ENCODE data around the gene HNRNPK. TPM values are rescaled to one million over a fixed set of nuclear protein-coding genes. Genes with fewer than 3 reads are reported as not detected.
A peak's percentile ranks its signal among the peaks of the same experiment; 100 is the strongest.

Gene HNRNPK
- total and polyA plus RNA-seq, 10 of the 15 experiments (the other 5 are each of a cell fraction or from before 2014, with no cell fraction given): 235 to 970 (median 652) TPM

DNA sequence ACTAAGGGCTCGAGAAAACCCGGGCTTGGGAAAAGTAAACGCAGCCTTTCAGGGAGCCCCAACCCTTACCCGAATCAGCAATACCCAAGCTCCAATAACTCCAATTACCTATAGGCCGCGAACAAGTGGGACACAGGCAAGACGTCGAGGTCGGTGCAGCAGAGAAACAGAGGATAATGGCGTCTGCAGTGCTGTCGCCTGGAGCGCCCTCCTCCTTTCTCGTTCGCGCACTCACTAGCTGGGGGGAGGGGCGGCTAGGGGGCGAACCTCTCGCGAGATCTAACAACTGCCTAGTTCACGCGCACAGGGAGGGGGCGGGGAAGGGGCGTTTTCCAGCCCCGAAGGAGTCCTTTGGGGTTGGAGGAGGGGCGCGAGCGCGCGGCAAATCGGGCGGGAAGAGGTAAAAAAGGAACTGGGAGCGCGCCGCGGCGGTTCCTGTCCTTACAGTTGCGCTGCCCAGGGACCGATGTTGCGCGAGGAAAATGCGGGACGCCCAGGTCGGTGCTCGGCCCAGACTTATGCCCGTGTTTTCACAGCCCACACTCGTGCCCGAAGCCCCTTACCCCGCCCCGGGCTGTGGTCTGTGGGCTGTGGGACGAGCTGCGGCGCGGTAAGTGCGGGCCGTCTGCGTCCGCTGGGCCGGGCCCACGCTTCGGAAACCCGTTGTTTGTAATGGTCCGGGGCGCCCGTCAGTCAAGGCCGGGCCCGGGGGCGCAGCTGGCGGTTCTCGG, 545 bp upstream of the HNRNPK start, which contains the start of gene RMI1 (continued):
- TF ChIP-seq, protein P1, sequence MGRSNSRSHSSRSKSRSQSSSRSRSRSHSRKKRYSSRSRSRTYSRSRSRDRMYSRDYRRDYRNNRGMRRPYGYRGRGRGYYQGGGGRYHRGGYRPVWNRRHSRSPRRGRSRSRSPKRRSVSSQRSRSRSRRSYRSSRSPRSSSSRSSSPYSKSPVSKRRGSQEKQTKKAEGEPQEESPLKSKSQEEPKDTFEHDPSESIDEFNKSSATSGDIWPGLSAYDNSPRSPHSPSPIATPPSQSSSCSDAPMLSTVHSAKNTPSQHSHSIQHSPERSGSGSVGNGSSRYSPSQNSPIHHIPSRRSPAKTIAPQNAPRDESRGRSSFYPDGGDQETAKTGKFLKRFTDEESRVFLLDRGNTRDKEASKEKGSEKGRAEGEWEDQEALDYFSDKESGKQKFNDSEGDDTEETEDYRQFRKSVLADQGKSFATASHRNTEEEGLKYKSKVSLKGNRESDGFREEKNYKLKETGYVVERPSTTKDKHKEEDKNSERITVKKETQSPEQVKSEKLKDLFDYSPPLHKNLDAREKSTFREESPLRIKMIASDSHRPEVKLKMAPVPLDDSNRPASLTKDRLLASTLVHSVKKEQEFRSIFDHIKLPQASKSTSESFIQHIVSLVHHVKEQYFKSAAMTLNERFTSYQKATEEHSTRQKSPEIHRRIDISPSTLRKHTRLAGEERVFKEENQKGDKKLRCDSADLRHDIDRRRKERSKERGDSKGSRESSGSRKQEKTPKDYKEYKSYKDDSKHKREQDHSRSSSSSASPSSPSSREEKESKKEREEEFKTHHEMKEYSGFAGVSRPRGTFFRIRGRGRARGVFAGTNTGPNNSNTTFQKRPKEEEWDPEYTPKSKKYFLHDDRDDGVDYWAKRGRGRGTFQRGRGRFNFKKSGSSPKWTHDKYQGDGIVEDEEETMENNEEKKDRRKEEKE (IDR thresholded peaks at IDR 0.05): no peak
- TF ChIP-seq PAX5 (IDR thresholded peaks at IDR 0.05; ENCODE audit: borderline replicate concordance, low read depth, low read length) (0 out of 2 replicates have a peak, but pooled peaks have one; percentile 11), SMAD1 (IDR thresholded peaks at IDR 0.05; ENCODE audit: low read depth, partially characterized antibody) (peak; percentile 90), RAD51 (IDR thresholded peaks at IDR 0.05) (no peak), RUNX3 (IDR thresholded peaks at IDR 0.05; ENCODE audit: low read length) (peak; percentile 56; the same call in 1 of the 2 replicates), CREM (IDR thresholded peaks at IDR 0.05; ENCODE audit: low read depth) (no peak; the same call in none of the 2 replicates), MEF2B (IDR thresholded peaks at IDR 0.05; ENCODE audit: partially characterized antibody, poor library complexity, severe bottlenecking) (peak; percentile 15), NFYB (IDR thresholded peaks at IDR 0.05; ENCODE audit: insufficient read depth, low read depth, low read length) (no peak), BHLHE40 (IDR thresholded peaks at IDR 0.05; ENCODE audit: borderline replicate concordance in 1 of 2, low read depth in 2 of 2, low read length in 1 of 2) (peak; percentile 51 to 74; a peak in 3 of 4 replicates), ZNF217 (IDR thresholded peaks at IDR 0.05) (peak; percentile 16; the same call in 1 of the 2 replicates), SMC3 (IDR thresholded peaks at IDR 0.05; ENCODE audit: borderline replicate concordance, low read length) (peak; percentile 2; the same call in 1 of the 2 replicates), HDAC6 (IDR thresholded peaks at IDR 0.05; ENCODE audit: unreplicated experiment) (no peak), SUZ12 (IDR thresholded peaks at IDR 0.05; ENCODE audit: unreplicated experiment) (no peak), RELA (IDR thresholded peaks at IDR 0.05; ENCODE audit: borderline replicate concordance, partially characterized antibody) (no peak)
- TF ChIP-seq, protein P2, sequence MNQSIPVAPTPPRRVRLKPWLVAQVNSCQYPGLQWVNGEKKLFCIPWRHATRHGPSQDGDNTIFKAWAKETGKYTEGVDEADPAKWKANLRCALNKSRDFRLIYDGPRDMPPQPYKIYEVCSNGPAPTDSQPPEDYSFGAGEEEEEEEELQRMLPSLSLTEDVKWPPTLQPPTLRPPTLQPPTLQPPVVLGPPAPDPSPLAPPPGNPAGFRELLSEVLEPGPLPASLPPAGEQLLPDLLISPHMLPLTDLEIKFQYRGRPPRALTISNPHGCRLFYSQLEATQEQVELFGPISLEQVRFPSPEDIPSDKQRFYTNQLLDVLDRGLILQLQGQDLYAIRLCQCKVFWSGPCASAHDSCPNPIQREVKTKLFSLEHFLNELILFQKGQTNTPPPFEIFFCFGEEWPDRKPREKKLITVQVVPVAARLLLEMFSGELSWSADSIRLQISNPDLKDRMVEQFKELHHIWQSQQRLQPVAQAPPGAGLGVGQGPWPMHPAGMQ (IDR thresholded peaks at IDR 0.05; ENCODE audit: borderline replicate concordance): peak; percentile 60
- TF ChIP-seq, protein P3, sequence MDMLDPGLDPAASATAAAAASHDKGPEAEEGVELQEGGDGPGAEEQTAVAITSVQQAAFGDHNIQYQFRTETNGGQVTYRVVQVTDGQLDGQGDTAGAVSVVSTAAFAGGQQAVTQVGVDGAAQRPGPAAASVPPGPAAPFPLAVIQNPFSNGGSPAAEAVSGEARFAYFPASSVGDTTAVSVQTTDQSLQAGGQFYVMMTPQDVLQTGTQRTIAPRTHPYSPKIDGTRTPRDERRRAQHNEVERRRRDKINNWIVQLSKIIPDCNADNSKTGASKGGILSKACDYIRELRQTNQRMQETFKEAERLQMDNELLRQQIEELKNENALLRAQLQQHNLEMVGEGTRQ (IDR thresholded peaks at IDR 0.05; ENCODE audit: borderline replicate concordance, low read depth, low read length): no peak
- TF ChIP-seq, protein P4, sequence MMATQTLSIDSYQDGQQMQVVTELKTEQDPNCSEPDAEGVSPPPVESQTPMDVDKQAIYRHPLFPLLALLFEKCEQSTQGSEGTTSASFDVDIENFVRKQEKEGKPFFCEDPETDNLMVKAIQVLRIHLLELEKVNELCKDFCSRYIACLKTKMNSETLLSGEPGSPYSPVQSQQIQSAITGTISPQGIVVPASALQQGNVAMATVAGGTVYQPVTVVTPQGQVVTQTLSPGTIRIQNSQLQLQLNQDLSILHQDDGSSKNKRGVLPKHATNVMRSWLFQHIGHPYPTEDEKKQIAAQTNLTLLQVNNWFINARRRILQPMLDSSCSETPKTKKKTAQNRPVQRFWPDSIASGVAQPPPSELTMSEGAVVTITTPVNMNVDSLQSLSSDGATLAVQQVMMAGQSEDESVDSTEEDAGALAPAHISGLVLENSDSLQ (IDR thresholded peaks at IDR 0.05): peak; percentile 95
- TF ChIP-seq, protein P5, sequence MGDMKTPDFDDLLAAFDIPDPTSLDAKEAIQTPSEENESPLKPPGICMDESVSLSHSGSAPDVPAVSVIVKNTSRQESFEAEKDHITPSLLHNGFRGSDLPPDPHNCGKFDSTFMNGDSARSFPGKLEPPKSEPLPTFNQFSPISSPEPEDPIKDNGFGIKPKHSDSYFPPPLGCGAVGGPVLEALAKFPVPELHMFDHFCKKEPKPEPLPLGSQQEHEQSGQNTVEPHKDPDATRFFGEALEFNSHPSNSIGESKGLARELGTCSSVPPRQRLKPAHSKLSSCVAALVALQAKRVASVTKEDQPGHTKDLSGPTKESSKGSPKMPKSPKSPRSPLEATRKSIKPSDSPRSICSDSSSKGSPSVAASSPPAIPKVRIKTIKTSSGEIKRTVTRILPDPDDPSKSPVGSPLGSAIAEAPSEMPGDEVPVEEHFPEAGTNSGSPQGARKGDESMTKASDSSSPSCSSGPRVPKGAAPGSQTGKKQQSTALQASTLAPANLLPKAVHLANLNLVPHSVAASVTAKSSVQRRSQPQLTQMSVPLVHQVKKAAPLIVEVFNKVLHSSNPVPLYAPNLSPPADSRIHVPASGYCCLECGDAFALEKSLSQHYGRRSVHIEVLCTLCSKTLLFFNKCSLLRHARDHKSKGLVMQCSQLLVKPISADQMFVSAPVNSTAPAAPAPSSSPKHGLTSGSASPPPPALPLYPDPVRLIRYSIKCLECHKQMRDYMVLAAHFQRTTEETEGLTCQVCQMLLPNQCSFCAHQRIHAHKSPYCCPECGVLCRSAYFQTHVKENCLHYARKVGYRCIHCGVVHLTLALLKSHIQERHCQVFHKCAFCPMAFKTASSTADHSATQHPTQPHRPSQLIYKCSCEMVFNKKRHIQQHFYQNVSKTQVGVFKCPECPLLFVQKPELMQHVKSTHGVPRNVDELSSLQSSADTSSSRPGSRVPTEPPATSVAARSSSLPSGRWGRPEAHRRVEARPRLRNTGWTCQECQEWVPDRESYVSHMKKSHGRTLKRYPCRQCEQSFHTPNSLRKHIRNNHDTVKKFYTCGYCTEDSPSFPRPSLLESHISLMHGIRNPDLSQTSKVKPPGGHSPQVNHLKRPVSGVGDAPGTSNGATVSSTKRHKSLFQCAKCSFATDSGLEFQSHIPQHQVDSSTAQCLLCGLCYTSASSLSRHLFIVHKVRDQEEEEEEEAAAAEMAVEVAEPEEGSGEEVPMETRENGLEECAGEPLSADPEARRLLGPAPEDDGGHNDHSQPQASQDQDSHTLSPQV (IDR thresholded peaks at IDR 0.05): no peak
